Smooth muscle cell (in vitro differentiated cells): ENCODE data around the gene SS18L1. TPM values are rescaled to one million over a fixed set of nuclear protein-coding genes. Genes with fewer than 3 reads are reported as not detected.

Experiments
- DNase-seq: peaks from one replicate; lab custom pipeline; 2025; ENCODE audit not compliant: unreplicated experiment; lab: John Stamatoyannopoulos, UW
- H2AFZ ChIP-seq: fragments of 200-600 bp; sonication (generic); 2 replicates; pipeline ENCODE4 v1.6.0; 2016; ENCODE audit warnings: antibody characterized with exemption, low read depth, mild to moderate bottlenecking
- H3F3A ChIP-seq: fragments of 200-600 bp; sonication (generic); 2 replicates; pipeline ENCODE4 v1.6.0; 2017; ENCODE audit warnings: antibody characterized with exemption, low read depth
- H3K27ac ChIP-seq: fragments of 200-600 bp; sonication (generic); 2 replicates; pipeline ENCODE4 v1.5.1; 2016; ENCODE audit warnings: low read depth, mild to moderate bottlenecking
- H3K27me3 ChIP-seq: fragments of 200-600 bp; sonication (generic); 2 replicates; pipeline ENCODE4 v1.6.1; 2016; ENCODE audit warnings: low read depth, mild to moderate bottlenecking
- H3K36me3 ChIP-seq: fragments of 200-600 bp; sonication (generic); 2 replicates; pipeline ENCODE4 v1.5.1; 2016; ENCODE audit warnings: low read depth
- H3K4me1 ChIP-seq: fragments of 200-600 bp; sonication (generic); 2 replicates; pipeline ENCODE4 v1.5.1; 2016; ENCODE audit warnings: low read depth
- H3K4me2 ChIP-seq: fragments of 200-600 bp; sonication (generic); 2 replicates; pipeline ENCODE4 v1.6.0; 2016; ENCODE audit warnings: mild to moderate bottlenecking
- H3K4me3 ChIP-seq: fragments of 200-600 bp; sonication (generic); 2 replicates; pipeline ENCODE4 v1.5.1; 2016; ENCODE audit warnings: mild to moderate bottlenecking
- H3K79me2 ChIP-seq: fragments of 200-600 bp; sonication (generic); 2 replicates; pipeline ENCODE4 v1.6.0; 2016; ENCODE audit warnings: low read depth, mild to moderate bottlenecking
- H3K9ac ChIP-seq: fragments of 200-600 bp; sonication (generic); 2 replicates; pipeline ENCODE4 v1.6.0; 2016; ENCODE audit warnings: low read depth
- H3K9me3 ChIP-seq: fragments of 200-600 bp; sonication (generic); replicated peaks from 2 replicates; pipeline ENCODE4 v1.5.1; 2016; ENCODE audit warnings: low read depth
- H4K20me1 ChIP-seq: fragments of 200-600 bp; sonication (generic); 2 replicates; pipeline ENCODE4 v1.6.0; 2016; ENCODE audit warnings: low read depth
- WGBS: methylation state at CpG from one replicate; pipeline ENCODE4 v1.1.7; 2016; ENCODE audit warnings: low lambda C conversion rate; 5-methylcytosine and 5-hydroxymethylcytosine counted together
- polyA plus RNA-seq: library from polyadenylated mRNA; unstranded; fragments of >200 nt; fragmentation: Nextera tagmentation; extraction: Ambion mirVana; gene quantifications from 2 replicates; pipeline ENCODE4 v1.2.1, GENCODE V29; 2016
- total RNA-seq: library from RNA; depleted of rRNA; stranded (reverse); fragments of >200 nt; gene quantifications from 2 replicates; pipeline ENCODE4 v1.2.3, GENCODE V29; 2014
- TF ChIP-seq, protein P1 (sequence below): fragments of 200-600 bp; sonication (generic); IDR thresholded peaks from 2 replicates; pipeline ENCODE4 v1.5.1; 2017; ENCODE audit warnings: borderline replicate concordance, mild to moderate bottlenecking, antibody characterized with exemption; ENCODE audit not compliant: insufficient read depth, poor library complexity, severe bottlenecking

Gene SS18L1
- total and polyA plus RNA-seq, 2 experiments from 2014 or later = 2.3 to 10.1 TPM

DNA sequence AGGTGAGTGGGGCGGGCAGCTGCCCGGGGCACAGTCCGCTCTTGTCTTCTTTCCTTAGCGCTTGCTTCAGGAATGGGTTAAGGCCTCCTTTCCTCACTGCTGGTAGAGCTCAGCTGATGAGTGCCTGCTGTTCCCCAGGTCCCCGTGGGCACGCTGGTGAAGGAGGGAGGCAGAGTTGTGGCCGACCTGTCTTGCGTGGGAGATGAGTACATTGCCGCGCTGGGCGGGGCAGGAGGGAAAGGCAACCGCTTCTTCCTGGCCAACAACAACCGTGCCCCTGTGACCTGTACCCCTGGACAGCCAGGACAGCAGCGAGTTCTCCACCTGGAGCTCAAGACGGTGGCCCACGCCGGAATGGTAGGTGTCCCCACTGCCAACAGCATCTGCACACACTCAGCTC lies 54.9 kb downstream of the SS18L1 start:
- no peak for DNase-seq

GRCh38 chr20:62198931-62199330 lies 55.4 kb downstream of the SS18L1 start:
- Histone ChIP-seq H3K9ac (no peak overlapping the region), H3K27ac (no peak overlapping the region), H3K4me1 (no peaks in the 10 kb centered on the region), H3K27me3 (no peaks in the 10 kb centered on the region), H3K9me3 (no peaks in the 10 kb centered on the region), H4K20me1 (peaks cover 20% of the 10 kb centered on the region), H3K36me3 (peaks cover 10% of the 10 kb centered on the region), H3F3A (no peaks in the 10 kb centered on the region), H2AFZ (no peak overlapping the region), H3K4me2 (no peak overlapping the region), H3K4me3 (no peak overlapping the region), H3K79me2 (no peaks in the 10 kb centered on the region)
- no peak for DNase-seq
- TF ChIP-seq, protein P1, sequence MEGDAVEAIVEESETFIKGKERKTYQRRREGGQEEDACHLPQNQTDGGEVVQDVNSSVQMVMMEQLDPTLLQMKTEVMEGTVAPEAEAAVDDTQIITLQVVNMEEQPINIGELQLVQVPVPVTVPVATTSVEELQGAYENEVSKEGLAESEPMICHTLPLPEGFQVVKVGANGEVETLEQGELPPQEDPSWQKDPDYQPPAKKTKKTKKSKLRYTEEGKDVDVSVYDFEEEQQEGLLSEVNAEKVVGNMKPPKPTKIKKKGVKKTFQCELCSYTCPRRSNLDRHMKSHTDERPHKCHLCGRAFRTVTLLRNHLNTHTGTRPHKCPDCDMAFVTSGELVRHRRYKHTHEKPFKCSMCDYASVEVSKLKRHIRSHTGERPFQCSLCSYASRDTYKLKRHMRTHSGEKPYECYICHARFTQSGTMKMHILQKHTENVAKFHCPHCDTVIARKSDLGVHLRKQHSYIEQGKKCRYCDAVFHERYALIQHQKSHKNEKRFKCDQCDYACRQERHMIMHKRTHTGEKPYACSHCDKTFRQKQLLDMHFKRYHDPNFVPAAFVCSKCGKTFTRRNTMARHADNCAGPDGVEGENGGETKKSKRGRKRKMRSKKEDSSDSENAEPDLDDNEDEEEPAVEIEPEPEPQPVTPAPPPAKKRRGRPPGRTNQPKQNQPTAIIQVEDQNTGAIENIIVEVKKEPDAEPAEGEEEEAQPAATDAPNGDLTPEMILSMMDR = no peak
- 98% methylated on average over 18 of the region's 18 CpGs for WGBS

More for the DNA sequence above, 54.9 kb downstream of the SS18L1 start:
- WGBS = 98% methylated on average over 17 of the region's 17 CpGs
- no peaks in the 10 kb centered on the region for H3F3A ChIP-seq
- H3K27me3 ChIP-seq = no peaks in the 10 kb centered on the region
- H2AFZ ChIP-seq = no peak overlapping the region
- no peak overlapping the region for H3K4me3 ChIP-seq
- no peaks in the 10 kb centered on the region for H3K4me1 ChIP-seq
- no peak overlapping the region for H3K9ac ChIP-seq
- peaks cover 24% of the 10 kb centered on the region for H4K20me1 ChIP-seq
- H3K27ac ChIP-seq = no peak overlapping the region
- TF ChIP-seq, protein P1 = no peak
- peaks cover 2% of the 10 kb centered on the region for H3K79me2 ChIP-seq
- peaks cover 10% of the 10 kb centered on the region for H3K36me3 ChIP-seq
- no peaks in the 10 kb centered on the region for H3K9me3 ChIP-seq
- no peak overlapping the region for H3K4me2 ChIP-seq

DNA sequence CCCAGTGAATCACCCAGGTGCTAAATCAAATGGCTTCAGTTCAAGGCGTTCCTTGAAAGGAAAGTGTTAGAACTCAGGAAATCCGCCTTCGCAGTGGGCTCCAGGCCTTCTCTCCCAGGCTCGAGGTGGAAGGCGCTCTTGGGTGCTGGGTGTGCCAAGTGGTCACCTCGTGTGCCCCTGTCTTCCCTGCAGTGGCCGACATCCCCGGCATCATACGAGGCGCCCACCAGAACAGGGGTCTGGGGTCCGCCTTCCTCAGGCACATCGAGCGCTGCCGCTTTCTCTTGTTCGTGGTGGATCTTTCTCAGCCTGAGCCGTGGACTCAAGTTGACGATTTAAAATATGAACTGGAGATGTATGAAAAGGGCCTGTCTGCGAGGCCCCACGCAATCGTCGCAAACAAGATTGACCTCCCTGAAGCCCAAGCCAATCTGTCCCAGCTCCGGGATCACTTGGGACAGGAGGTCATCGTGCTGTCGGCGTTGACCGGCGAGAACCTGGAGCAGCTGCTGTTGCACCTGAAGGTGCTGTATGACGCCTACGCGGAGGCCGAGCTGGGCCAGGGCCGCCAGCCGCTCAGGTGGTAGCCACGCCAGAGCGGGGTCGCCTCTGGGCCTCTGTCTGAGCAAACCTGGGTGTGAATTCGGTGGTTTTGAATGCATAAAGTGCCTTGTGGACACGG lies 57.1 kb downstream of the SS18L1 start:
- H3K9ac ChIP-seq = no peak overlapping the region
- peaks cover 12% of the 10 kb centered on the region for H4K20me1 ChIP-seq
- no peaks in the 10 kb centered on the region for H3K4me1 ChIP-seq
- H3K79me2 ChIP-seq = no peaks in the 10 kb centered on the region
- H3K36me3 ChIP-seq = peaks cover 10% of the 10 kb centered on the region
- no peak for DNase-seq
- H3K4me3 ChIP-seq = no peak overlapping the region
- no peak overlapping the region for H3K27ac ChIP-seq
- WGBS = 98% methylated on average over 38 of the region's 38 CpGs
- H3K9me3 ChIP-seq = no peaks in the 10 kb centered on the region
- no peak overlapping the region for H3K4me2 ChIP-seq
- TF ChIP-seq, protein P1 = no peak
- H3F3A ChIP-seq = no peaks in the 10 kb centered on the region
- H3K27me3 ChIP-seq = no peaks in the 10 kb centered on the region
- H2AFZ ChIP-seq = no peak overlapping the region
